HTERT RPE-1 (cell line): ENCODE data around the gene ANKS3.
"Not testable (repeated sequence)": the region's sequence is repeated elsewhere in the genome, so short reads cannot be mapped to it uniquely, and the experiment has no call there.

Source experiments
- in situ Hi-C: fragments of 300-500 bp; cut with MboI; formaldehyde crosslinking; loops from 4 replicates; pipeline ENCODE4 v1.14.3; 2020; ENCODE audit warnings: low sequenced_read_pairs

The ANKS3 gene

DNA sequence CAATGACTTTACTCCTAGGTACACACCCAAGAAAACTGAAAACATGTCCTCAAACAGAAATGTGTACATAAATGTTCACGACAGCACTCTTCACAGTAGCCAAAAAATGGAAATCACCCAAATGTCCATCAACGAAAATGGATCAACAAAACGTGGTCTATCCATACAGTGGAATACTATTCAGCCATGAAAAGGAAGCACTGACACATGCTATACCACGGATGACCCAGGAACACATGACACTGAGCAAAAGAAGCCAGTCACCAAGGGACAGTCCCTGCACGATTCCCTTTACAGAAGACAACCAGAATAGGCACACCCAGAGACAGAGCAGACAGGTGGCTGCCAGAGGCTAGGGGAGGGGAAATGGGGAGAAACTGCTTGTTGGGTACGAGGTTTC is 21.6 kb upstream of the ANKS3 start:
- in situ Hi-C loops = no loop called here

DNA sequence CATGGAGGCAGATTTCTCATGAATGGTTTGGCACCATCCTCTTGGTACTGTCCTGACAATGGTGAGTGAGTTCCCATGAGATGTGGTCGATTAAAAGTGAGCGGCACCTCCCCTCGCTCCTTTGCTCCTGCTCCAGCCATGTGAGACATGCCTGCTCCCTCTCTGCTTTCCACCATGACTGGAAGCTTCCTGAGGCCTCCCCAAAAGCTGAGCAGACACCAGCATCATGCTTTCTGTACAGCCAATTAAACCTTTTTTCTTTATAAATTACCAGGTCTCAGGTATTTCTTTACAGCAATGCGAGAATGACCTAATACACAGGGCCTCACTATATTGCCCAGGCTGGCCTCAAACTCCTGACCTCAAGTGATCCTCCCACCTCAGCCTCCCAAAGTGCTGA is 20.8 kb upstream of the ANKS3 start:
- in situ Hi-C loops = no loop called here

DNA sequence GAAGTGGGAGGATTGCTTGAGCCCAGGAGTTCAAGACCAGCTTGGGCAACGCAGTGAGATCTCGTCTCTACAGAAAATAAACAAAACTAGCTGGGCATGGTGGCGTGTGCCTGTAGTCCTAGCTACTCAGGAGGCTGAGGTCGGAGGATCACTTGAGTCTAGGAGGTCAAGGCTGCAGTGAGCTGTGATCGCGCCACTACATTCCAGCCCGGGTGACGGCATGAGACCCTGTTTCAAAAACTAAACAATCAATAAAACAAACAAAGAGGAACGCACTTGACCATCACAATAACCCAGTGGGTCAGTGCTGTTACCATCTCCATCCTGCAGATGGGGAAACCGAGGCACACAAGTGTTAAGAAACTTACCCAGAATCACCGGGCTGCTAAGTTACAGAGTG is 19.2 kb upstream of the ANKS3 start:
- in situ Hi-C loops = no loop called here

- in situ Hi-C loops = no loop called here
Observed at GRCh38 chr16:4752351-4753100, 18.5 kb upstream of the ANKS3 start.

- in situ Hi-C loops = no loop called here
Observed at GRCh38 chr16:4750896-4751295, 16.8 kb upstream of the ANKS3 start.

DNA sequence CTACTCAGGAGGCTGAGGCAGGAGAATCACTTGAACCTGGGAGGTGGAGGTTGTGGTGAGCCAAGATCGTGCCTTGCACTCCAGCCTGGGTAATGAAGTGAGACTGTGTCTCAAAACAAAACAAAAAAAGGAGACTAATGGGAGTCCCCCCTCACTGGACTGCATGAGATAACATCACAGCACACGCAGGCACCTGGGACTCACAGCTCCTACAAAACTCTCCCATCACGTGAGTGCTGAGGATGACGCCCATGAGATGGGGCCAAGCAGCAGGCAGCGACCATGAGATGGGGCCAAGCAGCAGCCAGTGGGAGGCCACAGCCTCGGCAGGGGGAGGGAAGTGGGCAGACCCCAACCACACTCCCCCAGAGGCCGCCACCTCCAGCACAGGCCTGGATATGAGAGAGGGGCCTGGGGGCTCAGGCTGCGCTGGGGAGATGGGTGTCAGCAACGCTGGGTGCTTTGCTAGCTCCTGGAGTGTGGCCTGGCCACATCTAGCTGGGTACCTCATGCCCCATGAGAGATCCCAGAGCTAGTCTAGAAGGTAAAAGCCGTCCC is 15.7 kb upstream of the ANKS3 start:
- in situ Hi-C loops = no loop called here

- in situ Hi-C loops = no loop called here
Observed at GRCh38 chr16:4748682-4749411, 14.8 kb upstream of the ANKS3 start.

DNA sequence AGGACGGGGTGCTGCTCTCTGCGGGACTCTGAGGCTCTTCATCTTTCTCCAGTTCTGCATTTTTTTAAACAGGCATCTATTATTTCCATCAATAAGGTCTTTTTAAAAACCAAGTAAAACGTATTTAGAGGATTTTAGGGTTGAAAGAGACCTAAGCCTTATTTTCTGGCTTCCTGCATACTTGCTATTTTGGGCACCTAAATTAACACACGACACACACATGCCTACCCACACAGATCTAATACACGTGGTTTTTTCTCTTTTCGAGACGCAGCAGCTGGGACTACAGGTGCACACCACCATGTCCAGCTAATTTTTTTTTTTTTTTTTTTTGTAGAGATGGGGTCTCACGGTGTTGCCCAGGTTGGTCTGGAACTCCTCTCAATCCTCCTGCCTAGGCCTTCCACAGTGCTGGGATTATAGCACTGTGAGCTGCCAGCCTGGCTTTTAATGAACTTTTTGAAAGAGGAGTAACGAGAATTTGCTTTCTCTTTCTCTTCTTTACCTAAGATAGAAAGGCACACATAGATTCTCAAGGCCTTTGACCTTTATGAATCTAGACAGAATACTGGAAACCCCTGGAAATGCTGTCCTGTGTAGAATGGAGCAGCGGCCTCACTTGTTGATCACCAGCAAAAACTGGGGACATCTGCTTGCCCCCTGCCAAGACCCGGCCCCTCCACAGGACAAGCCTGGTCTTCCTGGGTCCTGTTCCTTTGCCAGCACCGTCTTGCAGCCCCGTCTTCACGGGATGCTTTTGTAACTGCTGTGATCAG is 14.0 kb upstream of the ANKS3 start:
- in situ Hi-C loops = no loop called here

- in situ Hi-C loops = no loop called here
Observed at GRCh38 chr16:4746991-4747574, 13.0 kb upstream of the ANKS3 start.

GRCh38 chr16:4746215-4746614 is 12.1 kb upstream of the ANKS3 start:
- in situ Hi-C loops = no loop called here

DNA sequence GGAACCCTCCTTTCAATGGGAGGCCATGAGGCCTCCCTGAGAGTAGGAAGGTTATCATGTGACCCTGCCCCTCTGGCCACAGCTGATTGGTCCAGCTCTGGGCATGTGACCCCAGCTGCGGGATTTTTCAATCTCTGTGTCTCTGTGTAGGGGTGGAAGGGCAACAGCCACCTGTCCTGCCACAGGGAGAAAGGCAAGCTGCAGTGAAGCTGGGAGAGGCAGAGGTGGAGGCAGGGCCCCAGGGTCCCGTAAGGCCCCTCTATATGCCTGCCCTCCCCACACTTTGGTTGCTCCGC is 11.2 kb upstream of the ANKS3 start:
- in situ Hi-C loops = no loop called here

GRCh38 chr16:4744555-4745273 is 10.6 kb upstream of the ANKS3 start:
- in situ Hi-C loops = no loop called here

DNA sequence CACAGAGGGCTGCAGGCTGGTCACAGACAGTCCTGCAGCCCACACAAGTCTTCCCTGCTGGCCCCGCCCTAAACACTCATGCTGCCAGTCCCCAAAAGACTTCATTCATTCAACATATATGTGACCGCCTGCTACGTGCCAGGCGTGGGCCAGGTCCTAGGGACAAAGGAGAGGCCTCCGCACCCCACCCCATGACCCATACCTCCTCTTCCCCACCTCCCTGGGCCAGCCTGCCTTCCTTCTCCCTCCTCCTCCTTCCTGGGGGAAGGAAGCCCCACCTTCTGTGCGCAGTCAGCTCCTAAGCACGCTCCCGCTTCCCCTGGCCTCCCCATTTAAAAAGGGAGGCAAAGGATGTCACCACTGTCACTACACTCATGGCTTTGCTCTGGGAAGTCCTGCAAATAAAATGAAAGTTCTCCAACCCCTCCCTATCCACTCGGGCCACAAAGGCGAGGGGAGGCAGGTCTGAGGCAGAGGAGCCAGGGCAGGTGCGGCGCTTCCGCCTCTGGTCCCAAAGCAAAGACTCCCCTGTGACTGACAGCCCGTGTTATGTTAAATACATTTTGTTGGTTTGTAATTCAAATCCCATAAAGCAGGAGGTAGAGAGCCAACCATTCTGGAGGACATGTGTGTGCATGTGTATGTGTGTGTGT is 9.3 kb upstream of the ANKS3 start:
- in situ Hi-C loops = no loop called here

DNA sequence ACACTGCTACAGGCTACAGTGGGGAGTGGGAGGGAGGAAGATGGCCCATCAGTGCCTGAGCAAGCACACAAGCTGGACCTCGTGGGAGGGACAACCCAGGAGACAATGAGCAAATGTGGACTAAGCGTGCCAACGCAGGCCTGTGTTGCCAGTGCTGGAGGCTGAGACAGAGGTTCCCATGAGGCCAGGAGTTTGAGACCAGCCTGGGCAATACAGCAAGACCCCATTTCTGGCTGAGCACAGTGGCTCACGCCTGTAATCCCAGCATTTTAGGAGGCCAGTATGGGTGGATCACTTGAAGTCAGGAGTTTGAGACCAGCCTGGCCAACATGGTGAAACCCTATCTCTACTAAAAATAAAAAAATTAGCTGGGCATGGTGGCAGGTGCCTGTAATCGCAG is 4.3 kb upstream of the ANKS3 start:
- in situ Hi-C loops = not testable (repeated sequence)

DNA sequence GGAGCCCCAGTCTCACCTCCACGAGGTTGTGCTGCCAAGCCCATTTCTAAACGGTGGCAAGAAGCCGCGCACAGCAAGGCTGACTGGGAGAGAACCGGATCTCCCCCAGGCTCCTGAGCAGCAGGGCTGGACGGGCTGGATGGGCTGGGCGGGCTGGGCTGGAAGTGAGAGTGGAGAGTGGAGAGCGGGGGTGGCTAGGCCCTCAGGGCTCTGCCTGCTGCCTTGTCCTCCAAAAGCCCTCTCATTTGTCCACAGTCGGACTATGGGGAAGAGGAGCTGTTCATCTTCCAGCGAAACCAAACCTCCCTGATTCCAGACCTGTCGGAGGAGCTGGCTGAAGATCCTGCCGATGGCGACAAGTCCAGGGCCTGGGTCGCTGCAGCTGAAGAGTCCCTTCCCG is 3.5 kb upstream of the ANKS3 start:
- in situ Hi-C loops = no loop called here

GRCh38 chr16:4736546-4736945 is 2.5 kb upstream of the ANKS3 start:
- in situ Hi-C loops = no loop called here

GRCh38 chr16:4734730-4735535 is 862 bp upstream of the ANKS3 start:
- in situ Hi-C loops = no loop called here

DNA sequence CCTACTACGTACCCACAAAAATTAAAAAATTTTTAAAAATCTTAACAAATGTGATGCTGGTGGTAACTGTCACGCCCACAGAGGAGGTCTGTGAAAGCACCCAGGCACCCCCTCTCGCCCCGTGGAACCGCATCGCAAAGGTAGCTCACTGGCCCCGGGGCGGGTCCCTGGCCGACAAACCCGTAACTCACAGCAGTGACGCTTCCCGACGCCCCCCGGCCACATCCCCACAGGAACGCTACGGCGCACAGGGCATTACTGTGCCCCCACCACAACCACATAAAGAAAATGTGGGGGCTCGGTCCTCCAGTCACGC is 366 bp downstream of the ANKS3 start:
- in situ Hi-C loops = no loop called here

DNA sequence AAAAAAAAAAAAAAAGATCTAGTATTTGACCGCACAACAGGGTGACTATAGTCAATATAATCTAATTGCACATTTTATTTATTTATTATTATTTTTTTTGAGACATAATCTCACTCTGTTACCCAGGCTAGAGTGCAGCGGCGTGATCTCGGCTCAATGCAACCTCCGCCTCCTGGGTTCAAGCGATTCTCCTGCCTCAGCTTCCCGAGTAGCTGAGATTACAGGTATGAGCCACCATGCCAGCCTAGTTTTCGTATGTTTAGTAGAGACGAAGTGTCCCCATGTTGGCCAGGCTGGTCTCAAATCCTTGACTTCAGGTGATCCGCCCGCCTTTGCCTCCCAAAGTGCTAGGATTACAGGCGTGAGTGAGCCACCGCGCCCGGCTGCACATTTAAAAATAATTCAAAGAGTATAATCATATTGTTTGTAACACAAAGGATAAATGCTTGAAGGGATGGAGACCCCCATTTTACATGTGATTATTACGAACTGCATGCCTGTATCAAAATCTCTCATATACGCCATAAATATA is 794 bp downstream of the ANKS3 start:
- in situ Hi-C loops = no loop called here
